ENCODE results near the gene MYH11.

The MYH11 gene

GRCh38 chr16:15865742-15866141, 8.9 kb upstream of the MYH11 start:
- no peak overlapping the region for H3K4me3 ChIP-seq (ENCODE audit: low read length, poor library complexity, severe bottlenecking)
- no peak overlapping the region for H2AFZ ChIP-seq (ENCODE audit: low read length)
- no peaks in the 10 kb centered on the region for H3K9me2 ChIP-seq (replicated peaks; ENCODE audit: low read depth, low read length)
- TF ChIP-seq, protein P1, sequence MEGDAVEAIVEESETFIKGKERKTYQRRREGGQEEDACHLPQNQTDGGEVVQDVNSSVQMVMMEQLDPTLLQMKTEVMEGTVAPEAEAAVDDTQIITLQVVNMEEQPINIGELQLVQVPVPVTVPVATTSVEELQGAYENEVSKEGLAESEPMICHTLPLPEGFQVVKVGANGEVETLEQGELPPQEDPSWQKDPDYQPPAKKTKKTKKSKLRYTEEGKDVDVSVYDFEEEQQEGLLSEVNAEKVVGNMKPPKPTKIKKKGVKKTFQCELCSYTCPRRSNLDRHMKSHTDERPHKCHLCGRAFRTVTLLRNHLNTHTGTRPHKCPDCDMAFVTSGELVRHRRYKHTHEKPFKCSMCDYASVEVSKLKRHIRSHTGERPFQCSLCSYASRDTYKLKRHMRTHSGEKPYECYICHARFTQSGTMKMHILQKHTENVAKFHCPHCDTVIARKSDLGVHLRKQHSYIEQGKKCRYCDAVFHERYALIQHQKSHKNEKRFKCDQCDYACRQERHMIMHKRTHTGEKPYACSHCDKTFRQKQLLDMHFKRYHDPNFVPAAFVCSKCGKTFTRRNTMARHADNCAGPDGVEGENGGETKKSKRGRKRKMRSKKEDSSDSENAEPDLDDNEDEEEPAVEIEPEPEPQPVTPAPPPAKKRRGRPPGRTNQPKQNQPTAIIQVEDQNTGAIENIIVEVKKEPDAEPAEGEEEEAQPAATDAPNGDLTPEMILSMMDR (conservative IDR thresholded peaks at IDR 0.05; ENCODE audit: low read length) = no peak
- no peak for TF ChIP-seq EZH2phosphoT487 (IDR thresholded peaks at IDR 0.05; ENCODE audit: borderline replicate concordance)
- H3K9ac ChIP-seq (ENCODE audit: low read depth, low read length, poor library complexity, severe bottlenecking) = no peak overlapping the region
- no peaks in the 10 kb centered on the region for H3K9me3 ChIP-seq (ENCODE audit: insufficient read depth, low read depth, low read length)
- H3K4me1 ChIP-seq (ENCODE audit: insufficient read depth, low read length, poor library complexity, severe bottlenecking) = no peaks in the 10 kb centered on the region
- H3K79me2 ChIP-seq (ENCODE audit: insufficient read depth, low read length) = no peaks in the 10 kb centered on the region
- no peak overlapping the region for H3K4me2 ChIP-seq (ENCODE audit: low read depth, low read length, poor library complexity, severe bottlenecking)
- H4K20me1 ChIP-seq (ENCODE audit: insufficient read depth, low read length, poor library complexity, severe bottlenecking) = no peaks in the 10 kb centered on the region
- H3K27me3 ChIP-seq (ENCODE audit: insufficient read depth, low read length, poor library complexity, severe bottlenecking) = no peaks in the 10 kb centered on the region
- peaks cover 14% of the 10 kb centered on the region; the same call in 1 of the 2 replicates for H3K36me3 ChIP-seq (ENCODE audit: insufficient read depth, low read length)
- no peaks in the 10 kb centered on the region for H3F3A ChIP-seq (ENCODE audit: low read depth)

DNA sequence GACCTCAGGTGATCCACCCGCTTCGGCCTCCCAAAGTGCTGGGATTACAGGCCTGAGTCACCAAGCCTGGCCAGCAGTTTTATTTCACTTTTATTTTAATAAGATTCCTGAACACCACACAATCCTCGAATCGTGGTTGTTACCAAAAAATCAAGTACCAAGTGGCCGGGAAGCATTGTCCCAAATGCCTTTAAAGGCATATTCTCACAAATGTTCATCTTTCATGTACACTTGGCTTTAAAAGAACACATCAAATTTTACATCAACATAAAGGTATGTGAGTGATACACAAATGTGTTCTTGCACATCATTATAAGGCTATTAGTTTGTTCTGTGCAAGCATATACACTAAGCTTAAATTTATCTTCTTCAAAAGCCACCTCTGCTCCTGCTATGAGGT, 8.1 kb upstream of the MYH11 start:
- Histone ChIP-seq H3K36me3 (ENCODE audit: insufficient read depth, low read length) (peaks cover 14% of the 10 kb centered on the region; the same call in 1 of the 2 replicates), H3K9me3 (ENCODE audit: insufficient read depth, low read depth, low read length) (no peaks in the 10 kb centered on the region), H3K79me2 (ENCODE audit: insufficient read depth, low read length) (no peaks in the 10 kb centered on the region), H4K20me1 (ENCODE audit: insufficient read depth, low read length, poor library complexity, severe bottlenecking) (no peaks in the 10 kb centered on the region), H3K9ac (ENCODE audit: low read depth, low read length, poor library complexity, severe bottlenecking) (no peak overlapping the region), H3K4me2 (ENCODE audit: low read depth, low read length, poor library complexity, severe bottlenecking) (no peak overlapping the region), H3F3A (ENCODE audit: low read depth) (no peaks in the 10 kb centered on the region), H2AFZ (ENCODE audit: low read length) (no peak overlapping the region), H3K4me3 (ENCODE audit: low read length, poor library complexity, severe bottlenecking) (no peak overlapping the region), H3K27me3 (ENCODE audit: insufficient read depth, low read length, poor library complexity, severe bottlenecking) (no peaks in the 10 kb centered on the region), H3K9me2 (replicated peaks; ENCODE audit: low read depth, low read length) (no peaks in the 10 kb centered on the region), H3K4me1 (ENCODE audit: insufficient read depth, low read length, poor library complexity, severe bottlenecking) (no peaks in the 10 kb centered on the region)
- TF ChIP-seq EZH2phosphoT487 (IDR thresholded peaks at IDR 0.05; ENCODE audit: borderline replicate concordance) = no peak
- TF ChIP-seq, protein P1 (conservative IDR thresholded peaks at IDR 0.05; ENCODE audit: low read length) = no peak

DNA sequence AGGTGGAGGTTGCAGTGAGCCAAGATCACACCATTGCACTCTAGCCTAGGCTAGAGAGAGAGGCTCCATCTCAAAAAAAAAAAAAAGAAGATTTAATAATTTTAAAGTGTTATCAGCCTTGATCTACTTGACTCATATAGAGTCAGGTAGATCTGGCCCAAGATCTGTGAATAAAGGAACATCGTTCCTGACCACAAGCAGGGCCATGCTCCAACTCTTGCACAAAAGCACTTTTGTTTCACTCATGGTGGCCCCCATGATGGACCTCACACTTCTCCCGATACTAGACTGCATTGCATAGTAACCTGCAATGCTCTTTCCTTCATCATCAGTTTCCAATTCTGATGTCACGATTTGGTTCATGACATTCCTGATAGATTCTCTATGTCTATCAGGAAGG, 5.2 kb upstream of the MYH11 start:
- Histone ChIP-seq H3K9me3 (ENCODE audit: insufficient read depth, low read depth, low read length) (no peaks in the 10 kb centered on the region), H3K9ac (ENCODE audit: low read depth, low read length, poor library complexity, severe bottlenecking) (no peak overlapping the region), H3K79me2 (ENCODE audit: insufficient read depth, low read length) (no peaks in the 10 kb centered on the region), H2AFZ (ENCODE audit: low read length) (no peak overlapping the region), H3K36me3 (ENCODE audit: insufficient read depth, low read length) (peaks cover 13% of the 10 kb centered on the region; the same call in 1 of the 2 replicates), H3K4me1 (ENCODE audit: insufficient read depth, low read length, poor library complexity, severe bottlenecking) (no peaks in the 10 kb centered on the region), H3K4me2 (ENCODE audit: low read depth, low read length, poor library complexity, severe bottlenecking) (no peak overlapping the region), H3K4me3 (ENCODE audit: low read length, poor library complexity, severe bottlenecking) (no peak overlapping the region), H4K20me1 (ENCODE audit: insufficient read depth, low read length, poor library complexity, severe bottlenecking) (no peaks in the 10 kb centered on the region), H3K9me2 (replicated peaks; ENCODE audit: low read depth, low read length) (no peaks in the 10 kb centered on the region), H3K27me3 (ENCODE audit: insufficient read depth, low read length, poor library complexity, severe bottlenecking) (no peaks in the 10 kb centered on the region), H3F3A (ENCODE audit: low read depth) (no peaks in the 10 kb centered on the region)
- TF ChIP-seq, protein P1 (conservative IDR thresholded peaks at IDR 0.05; ENCODE audit: low read length) = no peak
- no peak for TF ChIP-seq EZH2phosphoT487 (IDR thresholded peaks at IDR 0.05; ENCODE audit: borderline replicate concordance)

All from Loucy (cell line).